Spleen (tissue), 11 donors: ENCODE data around the gene LMOD2. TPM values are rescaled to one million over a fixed set of nuclear protein-coding genes. Genes with fewer than 3 reads are reported as not detected.
A peak's percentile ranks its signal among the peaks of the same experiment; 100 is the strongest.

Source experiments
- DNase-seq: peaks from one replicate; pipeline ENCODE4 v3.0.0-alpha.2; 2020
- H3K27ac ChIP-seq, 8 donors: fragments of 200-600 bp; sonication (generic) in 7 of 8; 1 replicate in 4 of 8; 2 replicates in 4 of 8; pipeline versions ENCODE4 v1.5.0 to v1.8.0; 2016 to 2021; ENCODE audit warnings: inconsistent platforms in 4 of 8, mild to moderate bottlenecking in 4 of 8, moderate library complexity in 1 of 8
- H3K27me3 ChIP-seq, 7 donors: fragments of 200-600 bp; sonication (generic) in 6 of 7; replicated peaks in 1 of 7; 1 replicate in 4 of 7; 2 replicates in 3 of 7; pipeline versions ENCODE4 v1.5.0 to v1.8.0; 2016 to 2021; ENCODE audit warnings: inconsistent platforms in 3 of 7, mild to moderate bottlenecking in 1 of 7
- H3K36me3 ChIP-seq, 6 donors: fragments of 200-600 bp; sonication (generic) in 5 of 6; 1 replicate in 4 of 6; 2 replicates in 2 of 6; pipeline versions ENCODE4 v1.5.0 to v1.8.0; 2016 to 2021; ENCODE audit warnings: inconsistent platforms in 2 of 6
- H3K4me1 ChIP-seq, 6 donors: fragments of 200-600 bp; sonication (generic) in 5 of 6; 1 replicate in 3 of 6; 2 replicates in 3 of 6; pipeline versions ENCODE4 v1.5.0 to v1.8.0; 2016 to 2021; ENCODE audit warnings: inconsistent platforms in 3 of 6
- H3K4me3 ChIP-seq, 8 donors: fragments of 200-600 bp; sonication (generic) in 7 of 8; 1 replicate in 4 of 8; 2 replicates in 4 of 8; pipeline versions ENCODE4 v1.5.0 to v1.8.0; 2016 to 2021; ENCODE audit warnings: inconsistent platforms in 4 of 8, mild to moderate bottlenecking in 4 of 8, moderate library complexity in 2 of 8
- H3K9me3 ChIP-seq, 8 donors: fragments of 200-600 bp; sonication (generic) in 7 of 8; 1 replicate in 4 of 8; 2 replicates in 4 of 8; pipeline versions ENCODE4 v1.5.0 to v1.8.0; 2016 to 2021; ENCODE audit warnings: inconsistent platforms in 4 of 8
- POLR2A ChIP-seq, 3 donors: fragments of 450-650 bp; IDR thresholded peaks; one replicate each; pipeline ENCODE4 v1.5.1; 2017; ENCODE audit warnings: antibody characterized with exemption in 3 of 3, mild to moderate bottlenecking in 1 of 3
- POLR2AphosphoS5 ChIP-seq, 3 donors: sonication (generic); formaldehyde crosslinking; IDR thresholded peaks; one replicate each; pipeline ENCODE4 v1.5.1; 2017; ENCODE audit warnings: antibody characterized with exemption in 3 of 3
- WGBS, 5 donors: extraction: QIAGEN DNeasy Blood & Tissue Kit in 3 of 5; methylation state at CpG; one replicate each; pipeline versions ENCODE4 v1.1.5 to v1.1.7; 2013 to 2018; 5-methylcytosine and 5-hydroxymethylcytosine counted together
- intact Hi-C: fragments of 100-400 bp; cut with DNase I; formaldehyde crosslinking; loops from one replicate; pipeline ENCODE4 v1.15.0; 2023; ENCODE audit warnings: low total_unique reads
- polyA plus RNA-seq, 3 donors: library from polyadenylated mRNA; stranded (reverse); fragments of 200-250 nt; gene quantifications; one replicate each; pipeline ENCODE4 v1.2.1, GENCODE V29; 2013
- total RNA-seq, 7 donors: library from RNA; depleted of rRNA in 3 of 7; stranded (reverse); fragments of >200 nt in 3 of 7; fragmentation: NEBNext Ultra II Directional in 4 of 7; extraction: Animal tissue kit (Norgen Biotek cat#: 25700) in 4 of 7; gene quantifications; one replicate each; pipeline versions ENCODE4 v1.1.0 to v1.2.1, GENCODE V29; 2016 to 2021
- TF ChIP-seq, protein P1 (sequence below), 11 experiments: fragments of 200-600 bp in 7 of 11; fragments of 450-650 bp in 4 of 11; sonication (generic) in 4 of 11; IDR thresholded peaks in 8 of 11; conservative IDR thresholded peaks in 3 of 11; 1 replicate in 7 of 11; 2 replicates in 4 of 11; pipeline versions ENCODE4 v1.4.0 to v1.8.0; 2016 to 2021; ENCODE audit warnings: antibody characterized with exemption in 11 of 11, inconsistent platforms in 4 of 11, mild to moderate bottlenecking in 1 of 11
- donor health status: healthy with polysubstance abuse.
- donor health status: DM: no; HTN: no; CAD: no; lungs with moderate emphysema.
- donor health status: DM: no; HTN: no; CAD: no.
- donor health status: Bipolar disorder and iron deficiency.
- donor health status: healthy.
- donor health status: DM: no; HTN: no; CAD: no.
- donor health status: DM: yes; HTN: yes; CAD: no.

The LMOD2 gene
- total and polyA plus RNA-seq, 10 donors, result 0.03 TPM; not detected in 9

DNA sequence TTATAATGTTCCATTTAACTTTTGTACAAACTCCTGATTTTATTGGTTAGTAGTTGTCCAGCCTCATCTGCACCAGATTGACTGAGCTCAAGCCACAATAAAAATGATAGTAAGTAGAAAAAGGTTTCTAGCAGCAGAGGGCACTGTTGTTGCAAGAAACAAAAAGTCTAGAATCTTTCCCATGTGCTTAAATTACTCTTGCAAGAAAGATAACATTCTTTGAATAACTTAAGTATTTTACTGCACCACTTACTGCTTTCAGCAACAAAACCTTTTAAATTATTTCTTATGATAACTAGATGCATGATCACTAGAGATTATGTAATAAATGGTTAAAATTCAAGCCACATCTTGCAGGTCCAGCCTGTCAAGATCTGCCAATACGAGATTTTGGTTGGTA is 27.0 kb downstream of the LMOD2 start:
- DNase-seq, result no peak
- TF ChIP-seq, protein P1, sequence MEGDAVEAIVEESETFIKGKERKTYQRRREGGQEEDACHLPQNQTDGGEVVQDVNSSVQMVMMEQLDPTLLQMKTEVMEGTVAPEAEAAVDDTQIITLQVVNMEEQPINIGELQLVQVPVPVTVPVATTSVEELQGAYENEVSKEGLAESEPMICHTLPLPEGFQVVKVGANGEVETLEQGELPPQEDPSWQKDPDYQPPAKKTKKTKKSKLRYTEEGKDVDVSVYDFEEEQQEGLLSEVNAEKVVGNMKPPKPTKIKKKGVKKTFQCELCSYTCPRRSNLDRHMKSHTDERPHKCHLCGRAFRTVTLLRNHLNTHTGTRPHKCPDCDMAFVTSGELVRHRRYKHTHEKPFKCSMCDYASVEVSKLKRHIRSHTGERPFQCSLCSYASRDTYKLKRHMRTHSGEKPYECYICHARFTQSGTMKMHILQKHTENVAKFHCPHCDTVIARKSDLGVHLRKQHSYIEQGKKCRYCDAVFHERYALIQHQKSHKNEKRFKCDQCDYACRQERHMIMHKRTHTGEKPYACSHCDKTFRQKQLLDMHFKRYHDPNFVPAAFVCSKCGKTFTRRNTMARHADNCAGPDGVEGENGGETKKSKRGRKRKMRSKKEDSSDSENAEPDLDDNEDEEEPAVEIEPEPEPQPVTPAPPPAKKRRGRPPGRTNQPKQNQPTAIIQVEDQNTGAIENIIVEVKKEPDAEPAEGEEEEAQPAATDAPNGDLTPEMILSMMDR (IDR thresholded peaks at IDR 0.05 in 8 of 11, conservative IDR thresholded peaks at IDR 0.05 in 3 of 11), result peak in 7 of 11 experiments; percentile 34 to 57 (median 52)
- no peak for TF ChIP-seq POLR2A (IDR thresholded peaks at IDR 0.05)
- H3K4me3 ChIP-seq, result no peak overlapping the region
- H3K27me3 ChIP-seq, result no peaks in the 10 kb centered on the region
- H3K36me3 ChIP-seq, result peaks cover 0 to 61% (median 16%) of the 10 kb centered on the region in 6 donors
- intact Hi-C loops, result loop anchor here (5.0 kb wide), 1 partner anchor 185 kb away; no protein-coding TSS in a partner anchor
- WGBS, 5 donors, result 88 to 98% (median 93%) methylated on average over 1 of the region's 1 CpG
- H3K9me3 ChIP-seq, result no peaks in the 10 kb centered on the region
- no peak overlapping the region for H3K27ac ChIP-seq
- H3K4me1 ChIP-seq, result peaks cover 0 to 21% (median 8%) of the 10 kb centered on the region in 6 donors

DNA sequence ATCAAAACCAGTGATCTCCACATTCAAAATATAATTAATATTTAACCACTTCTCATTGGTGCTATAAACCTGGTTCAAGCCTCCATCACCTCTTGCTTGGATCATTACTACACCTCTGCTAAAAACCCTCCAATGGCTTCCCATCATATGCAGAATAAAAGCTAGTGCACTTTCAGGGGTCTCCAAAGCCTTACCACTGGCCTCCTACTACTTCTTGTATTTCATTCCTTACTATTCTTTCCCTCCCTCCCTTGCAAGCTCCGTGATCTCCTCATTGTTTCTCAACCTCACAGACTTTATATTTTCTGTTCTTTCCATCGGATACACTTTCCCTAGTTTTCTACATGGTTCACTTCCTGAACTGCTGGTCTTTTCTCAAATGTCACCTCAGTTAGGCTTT is 31.5 kb downstream of the LMOD2 start:
- peaks cover 0 to 89% (median 21%) of the 10 kb centered on the region in 6 donors for H3K36me3 ChIP-seq
- TF ChIP-seq, protein P1 (IDR thresholded peaks at IDR 0.05 in 8 of 11, conservative IDR thresholded peaks at IDR 0.05 in 3 of 11), result no peak
- TF ChIP-seq POLR2A (IDR thresholded peaks at IDR 0.05), result no peak
- no peak for TF ChIP-seq POLR2AphosphoS5 (IDR thresholded peaks at IDR 0.05)
- 92 to 99% (median 94%) methylated on average over 2 of the region's 2 CpGs for WGBS, 5 donors
- peaks cover 0 to 8% (median under 1%) of the 10 kb centered on the region in 6 donors for H3K4me1 ChIP-seq
- no peak overlapping the region for H3K27ac ChIP-seq
- no peaks in the 10 kb centered on the region for H3K27me3 ChIP-seq
- intact Hi-C loops, result no loop called here
- no peaks in the 10 kb centered on the region for H3K9me3 ChIP-seq
- DNase-seq, result no peak
- H3K4me3 ChIP-seq, result no peak overlapping the region

DNA sequence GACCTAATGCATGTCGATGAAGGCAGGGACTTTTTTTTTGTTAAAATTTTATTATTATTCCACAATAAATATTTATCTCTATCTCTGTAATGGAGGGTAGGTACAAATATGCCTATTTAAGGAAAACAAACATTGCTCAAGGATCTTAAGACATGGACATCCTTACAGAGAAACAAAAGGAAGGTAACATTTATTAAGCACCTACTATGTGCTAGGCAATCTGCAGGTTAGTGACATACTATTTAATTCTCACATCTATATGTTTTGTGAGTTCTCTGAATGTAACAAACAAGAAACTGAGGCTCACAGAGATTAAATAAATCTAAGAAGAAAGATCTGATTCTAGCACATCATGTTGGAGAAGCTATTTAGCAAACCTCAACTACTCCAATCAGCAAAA is 32.1 kb downstream of the LMOD2 start:
- no peak for DNase-seq
- H3K36me3 ChIP-seq, result peaks cover 0 to 92% (median 24%) of the 10 kb centered on the region in 6 donors
- no peaks in the 10 kb centered on the region for H3K9me3 ChIP-seq
- TF ChIP-seq POLR2AphosphoS5 (IDR thresholded peaks at IDR 0.05), result no peak
- TF ChIP-seq, protein P1 (IDR thresholded peaks at IDR 0.05 in 8 of 11, conservative IDR thresholded peaks at IDR 0.05 in 3 of 11), result no peak
- no peak for TF ChIP-seq POLR2A (IDR thresholded peaks at IDR 0.05)
- no peaks in the 10 kb centered on the region for H3K27me3 ChIP-seq
- peaks cover 0 to 2% (median 0%) of the 10 kb centered on the region in 6 donors for H3K4me1 ChIP-seq
- H3K27ac ChIP-seq, result no peak overlapping the region
- intact Hi-C loops, result no loop called here
- 93 to 98% (median 98%) methylated on average over 1 of the region's 1 CpG for WGBS, 5 donors
- H3K4me3 ChIP-seq, result no peak overlapping the region

DNA sequence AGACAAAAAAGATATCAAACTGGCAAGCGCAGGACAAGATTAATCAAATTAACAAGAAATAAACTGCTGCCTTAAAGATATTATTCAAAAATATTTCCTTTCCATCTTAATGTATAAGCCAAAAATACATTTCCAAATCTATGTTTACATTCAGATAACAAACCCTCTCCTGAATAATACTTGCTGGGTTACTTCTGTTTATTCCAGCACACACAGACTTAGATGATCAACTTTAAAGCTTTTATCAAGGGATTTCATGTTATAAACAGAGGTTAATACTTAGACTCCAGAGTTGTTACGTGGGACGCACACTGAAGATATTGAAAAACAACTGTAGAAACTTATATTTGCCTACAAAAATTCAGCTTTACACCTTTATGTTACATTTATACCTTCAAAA is 33.6 kb downstream of the LMOD2 start:
- Histone ChIP-seq H3K36me3 (peaks cover 0 to 92% (median 31%) of the 10 kb centered on the region in 6 donors), H3K27ac (no peak overlapping the region), H3K4me3 (no peak overlapping the region), H3K9me3 (no peaks in the 10 kb centered on the region), H3K4me1 (no peaks in the 10 kb centered on the region), H3K27me3 (no peaks in the 10 kb centered on the region)
- 64 to 97% (median 83%) methylated on average over 3 of the region's 3 CpGs for WGBS, 5 donors
- no peak for TF ChIP-seq POLR2A (IDR thresholded peaks at IDR 0.05)
- TF ChIP-seq, protein P1 (IDR thresholded peaks at IDR 0.05 in 8 of 11, conservative IDR thresholded peaks at IDR 0.05 in 3 of 11), result no peak
- TF ChIP-seq POLR2AphosphoS5 (IDR thresholded peaks at IDR 0.05), result no peak
- DNase-seq, result no peak
- intact Hi-C loops, result no loop called here
